ENCODE data around the gene ARID1A. TPM values are rescaled to one million over a fixed set of nuclear protein-coding genes. Genes with fewer than 3 reads are reported as not detected.

ARID1A gene
- total RNA-seq, 1 experiment from 2014 or later, result 45.5 TPM

DNA sequence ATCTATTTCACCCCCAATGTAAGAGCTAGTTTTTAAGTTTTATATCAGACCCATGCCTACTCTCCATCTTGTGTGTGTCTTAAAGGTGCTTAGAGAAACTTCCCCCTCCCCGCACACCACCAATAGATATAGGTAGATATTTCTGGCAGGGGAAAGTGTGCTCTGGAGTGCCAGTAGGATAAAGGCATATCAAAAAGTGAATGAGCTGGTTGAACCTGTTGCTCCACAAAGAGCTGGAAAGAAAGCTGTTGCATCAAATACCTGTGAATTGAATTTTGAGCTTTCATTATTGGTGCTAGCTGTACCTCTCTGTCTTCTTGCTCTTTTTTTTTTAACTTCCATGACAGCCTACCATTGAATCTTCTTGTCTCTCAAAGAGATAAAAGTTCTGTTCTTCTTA, 32.8 kb downstream of the ARID1A start:
- H3K36me3 ChIP-seq (replicated peaks; ENCODE audit: control insufficient read depth, insufficient read depth, low read length), result peaks cover 22% of the 10 kb centered on the region
- no peak overlapping the region for H3K4me3 ChIP-seq (ENCODE audit: insufficient read depth, low read depth, low read length)
- no peaks in the 10 kb centered on the region for H3K27me3 ChIP-seq (ENCODE audit: control insufficient read depth, insufficient read depth, low read length)
- no peak for DNase-seq

GRCh38 chr1:26729633-26730032, 33.8 kb downstream of the ARID1A start:
- Histone ChIP-seq H3K36me3 (replicated peaks; ENCODE audit: control insufficient read depth, insufficient read depth, low read length) (peaks cover 27% of the 10 kb centered on the region), H3K4me3 (ENCODE audit: insufficient read depth, low read depth, low read length) (no peak overlapping the region), H3K27me3 (ENCODE audit: control insufficient read depth, insufficient read depth, low read length) (no peaks in the 10 kb centered on the region)
- DNase-seq, result no peak

DNA sequence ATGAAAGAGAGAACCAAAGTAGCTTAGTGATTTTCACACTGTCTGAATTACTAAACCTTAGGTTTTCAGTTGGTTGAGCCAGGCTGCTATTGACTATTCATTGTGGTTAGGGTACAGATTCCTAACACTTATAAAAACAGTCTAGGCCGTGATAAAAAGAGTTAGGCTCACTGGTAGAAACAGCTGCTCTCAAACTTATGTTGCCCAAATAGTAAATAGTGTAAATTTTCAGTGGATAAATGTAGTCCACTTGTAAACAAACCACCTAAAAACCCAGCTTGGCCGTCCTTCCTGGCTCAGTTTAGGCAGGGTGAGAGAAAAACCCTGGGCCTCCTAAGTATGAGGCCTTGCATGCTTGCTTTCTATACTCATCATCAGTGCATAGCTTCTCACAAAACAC, 34.9 kb downstream of the ARID1A start:
- Histone ChIP-seq H3K27me3 (ENCODE audit: control insufficient read depth, insufficient read depth, low read length) (no peaks in the 10 kb centered on the region), H3K4me3 (ENCODE audit: insufficient read depth, low read depth, low read length) (no peak overlapping the region), H3K36me3 (replicated peaks; ENCODE audit: control insufficient read depth, insufficient read depth, low read length) (peaks cover 29% of the 10 kb centered on the region)
- DNase-seq, result no peak

DNA sequence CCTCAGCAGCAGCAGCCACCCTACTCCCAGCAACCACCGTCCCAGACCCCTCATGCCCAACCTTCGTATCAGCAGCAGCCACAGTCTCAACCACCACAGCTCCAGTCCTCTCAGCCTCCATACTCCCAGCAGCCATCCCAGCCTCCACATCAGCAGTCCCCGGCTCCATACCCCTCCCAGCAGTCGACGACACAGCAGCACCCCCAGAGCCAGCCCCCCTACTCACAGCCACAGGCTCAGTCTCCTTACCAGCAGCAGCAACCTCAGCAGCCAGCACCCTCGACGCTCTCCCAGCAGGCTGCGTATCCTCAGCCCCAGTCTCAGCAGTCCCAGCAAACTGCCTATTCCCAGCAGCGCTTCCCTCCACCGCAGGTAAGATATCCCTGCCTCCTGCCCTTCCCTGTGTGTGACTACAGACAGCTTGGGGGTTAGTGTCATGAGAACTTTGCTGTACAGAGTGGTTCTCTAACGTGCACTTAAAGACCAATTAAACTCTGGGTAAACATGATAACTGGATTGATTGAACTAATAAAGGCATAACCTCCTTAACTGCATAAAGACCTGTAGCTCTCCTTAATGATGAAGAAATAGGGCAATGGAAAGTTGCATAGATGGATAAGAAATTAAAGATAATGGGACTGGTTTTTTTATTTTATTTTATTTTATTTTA, 35.6 kb downstream of the ARID1A start:
- H3K36me3 ChIP-seq (replicated peaks; ENCODE audit: control insufficient read depth, insufficient read depth, low read length), result peaks cover 29% of the 10 kb centered on the region

GRCh38 chr1:26733392-26733791, 37.6 kb downstream of the ARID1A start:
- Histone ChIP-seq H3K27me3 (ENCODE audit: control insufficient read depth, insufficient read depth, low read length) (no peaks in the 10 kb centered on the region), H3K4me3 (ENCODE audit: insufficient read depth, low read depth, low read length) (no peak overlapping the region), H3K36me3 (replicated peaks; ENCODE audit: control insufficient read depth, insufficient read depth, low read length) (peaks cover 31% of the 10 kb centered on the region)
- DNase-seq, result no peak

More for the DNA sequence above, 35.6 kb downstream of the ARID1A start:
- no peak for DNase-seq
- Histone ChIP-seq H3K4me3 (ENCODE audit: insufficient read depth, low read depth, low read length) (no peak overlapping the region), H3K27me3 (ENCODE audit: control insufficient read depth, insufficient read depth, low read length) (no peaks in the 10 kb centered on the region)

GRCh38 chr1:26733982-26734381, 38.2 kb downstream of the ARID1A start:
- no peak for DNase-seq
- H3K27me3 ChIP-seq (ENCODE audit: control insufficient read depth, insufficient read depth, low read length), result no peaks in the 10 kb centered on the region
- H3K4me3 ChIP-seq (ENCODE audit: insufficient read depth, low read depth, low read length), result no peak overlapping the region
- peaks cover 30% of the 10 kb centered on the region for H3K36me3 ChIP-seq (replicated peaks; ENCODE audit: control insufficient read depth, insufficient read depth, low read length)

GRCh38 chr1:26734501-26735058, 38.8 kb downstream of the ARID1A start:
- no peak for DNase-seq
- peaks cover 31% of the 10 kb centered on the region for H3K36me3 ChIP-seq (replicated peaks; ENCODE audit: control insufficient read depth, insufficient read depth, low read length)

GRCh38 chr1:26739329-26739914, 43.6 kb downstream of the ARID1A start:
- H3K36me3 ChIP-seq (replicated peaks; ENCODE audit: control insufficient read depth, insufficient read depth, low read length), result peaks cover 14% of the 10 kb centered on the region
- H3K4me3 ChIP-seq (ENCODE audit: insufficient read depth, low read depth, low read length), result no peak overlapping the region
- DNase-seq, result no peak
- H3K27me3 ChIP-seq (ENCODE audit: control insufficient read depth, insufficient read depth, low read length), result no peaks in the 10 kb centered on the region

More at GRCh38 chr1:26734501-26735058, 38.8 kb downstream of the ARID1A start:
- Histone ChIP-seq H3K4me3 (ENCODE audit: insufficient read depth, low read depth, low read length) (no peak overlapping the region), H3K27me3 (ENCODE audit: control insufficient read depth, insufficient read depth, low read length) (no peaks in the 10 kb centered on the region)

DNA sequence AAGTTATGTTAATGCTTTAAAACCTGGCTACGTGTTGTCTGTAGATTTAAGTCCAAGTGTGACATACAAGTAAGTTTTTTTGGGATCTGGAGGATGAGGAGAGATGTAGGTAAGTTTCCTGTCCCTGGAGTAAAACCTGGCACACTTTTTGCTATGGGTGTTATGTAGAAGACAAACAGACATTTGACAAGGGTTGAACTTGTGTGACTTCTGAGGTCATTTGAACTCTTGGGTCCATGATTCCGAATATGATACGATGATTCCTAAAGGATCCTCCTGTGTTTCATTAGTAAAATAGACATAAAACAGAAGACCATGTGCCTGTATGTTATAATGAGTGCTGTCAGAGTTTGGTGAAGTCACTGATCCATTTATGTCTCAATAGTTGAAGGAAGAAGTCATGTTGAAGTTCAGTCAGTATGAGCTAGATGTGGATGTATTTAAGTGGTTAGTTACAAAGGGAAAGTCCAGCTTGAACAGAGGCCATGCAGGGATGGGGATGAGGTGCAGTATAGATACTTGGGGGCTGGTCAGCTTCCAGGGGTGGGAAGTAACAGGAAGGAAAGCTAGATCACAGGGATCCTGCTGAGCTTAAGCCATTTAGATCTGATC, 44.3 kb downstream of the ARID1A start:
- Histone ChIP-seq H3K4me3 (ENCODE audit: insufficient read depth, low read depth, low read length) (no peak overlapping the region), H3K36me3 (replicated peaks; ENCODE audit: control insufficient read depth, insufficient read depth, low read length) (peaks cover 16% of the 10 kb centered on the region), H3K27me3 (ENCODE audit: control insufficient read depth, insufficient read depth, low read length) (no peaks in the 10 kb centered on the region)
- DNase-seq, result no peak

GRCh38 chr1:26740952-26741351, 45.1 kb downstream of the ARID1A start:
- H3K27me3 ChIP-seq (ENCODE audit: control insufficient read depth, insufficient read depth, low read length), result no peaks in the 10 kb centered on the region
- peaks cover 15% of the 10 kb centered on the region for H3K36me3 ChIP-seq (replicated peaks; ENCODE audit: control insufficient read depth, insufficient read depth, low read length)
- H3K4me3 ChIP-seq (ENCODE audit: insufficient read depth, low read depth, low read length), result no peak overlapping the region
- DNase-seq, result no peak

DNA sequence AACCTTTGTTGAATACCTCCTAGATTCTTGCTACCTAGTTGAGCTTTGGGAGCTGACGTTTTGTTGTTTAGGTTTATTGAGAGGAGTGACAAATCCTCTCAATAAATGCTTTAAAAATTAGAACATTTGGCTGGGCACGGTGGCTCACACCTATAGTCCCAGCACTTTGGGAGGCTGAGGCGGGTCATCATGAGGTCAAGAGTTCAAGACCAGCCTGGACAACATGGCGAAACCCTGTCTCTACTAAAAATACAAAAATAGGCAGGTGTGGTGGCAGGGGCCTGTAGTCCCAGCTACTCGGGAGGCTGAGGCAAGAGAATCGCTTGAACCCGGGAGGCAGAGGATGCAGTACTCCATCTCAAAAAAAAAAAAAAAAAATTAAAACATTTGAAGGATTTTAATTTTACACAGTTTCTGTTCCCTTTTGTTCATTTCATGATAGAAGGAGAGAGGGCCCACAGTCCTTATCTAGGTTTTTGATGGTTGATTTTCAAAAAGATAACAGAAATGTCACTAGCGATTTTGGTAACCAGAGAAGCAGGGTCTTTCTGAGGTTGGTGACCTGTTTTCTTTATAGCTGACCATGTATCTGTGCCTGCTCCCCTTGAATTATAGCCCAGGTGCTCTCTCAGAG, 47.7 kb downstream of the ARID1A start:
- DNase-seq, result no peak
- Histone ChIP-seq H3K4me3 (ENCODE audit: insufficient read depth, low read depth, low read length) (no peak overlapping the region), H3K36me3 (replicated peaks; ENCODE audit: control insufficient read depth, insufficient read depth, low read length) (peaks cover 16% of the 10 kb centered on the region), H3K27me3 (ENCODE audit: control insufficient read depth, insufficient read depth, low read length) (no peaks in the 10 kb centered on the region)

DNA sequence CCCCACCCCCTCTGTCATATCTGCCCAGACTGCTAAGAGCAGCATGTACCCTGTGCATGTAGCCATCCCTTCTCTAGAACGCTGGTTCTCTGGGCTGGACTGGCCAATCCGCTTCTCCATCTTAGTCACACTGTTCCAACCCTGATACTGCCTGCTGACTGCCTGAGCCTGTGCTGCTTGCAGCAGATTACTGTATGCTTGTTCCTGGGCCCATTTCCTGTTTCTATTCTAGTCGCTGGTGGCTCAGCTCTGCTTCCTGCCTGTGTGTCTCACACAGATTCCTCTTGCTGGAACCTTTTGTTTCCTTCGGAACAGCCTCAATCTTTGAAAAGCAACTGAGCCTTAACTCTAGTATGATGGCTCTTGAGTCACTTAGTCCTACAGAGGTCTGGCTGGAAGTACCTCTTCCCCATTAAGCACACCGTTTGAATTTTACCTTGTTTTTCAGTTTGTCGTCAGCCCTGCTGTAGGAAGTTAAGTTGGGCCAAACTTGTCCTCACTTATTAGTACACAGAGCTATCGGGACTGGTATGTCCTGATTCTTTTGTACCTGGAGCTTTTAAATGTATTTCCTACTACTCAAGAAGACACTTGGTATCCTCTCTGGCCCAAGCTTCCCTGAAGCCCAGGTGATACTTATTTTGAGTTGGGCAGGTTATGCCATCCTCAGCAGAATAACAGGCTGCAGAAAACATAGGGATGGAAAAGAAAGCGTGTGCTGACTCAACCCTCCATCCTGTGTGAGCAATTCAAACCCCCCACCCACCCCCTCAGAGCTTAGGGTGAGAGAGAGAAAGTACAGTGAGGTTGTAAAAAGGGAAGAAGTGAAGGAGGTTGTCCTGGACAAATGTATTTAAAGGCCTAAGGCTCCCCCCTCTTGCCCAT, 48.5 kb downstream of the ARID1A start:
- peaks cover 16% of the 10 kb centered on the region for H3K36me3 ChIP-seq (replicated peaks; ENCODE audit: control insufficient read depth, insufficient read depth, low read length)
- no peak overlapping the region for H3K4me3 ChIP-seq (ENCODE audit: insufficient read depth, low read depth, low read length)
- H3K27me3 ChIP-seq (ENCODE audit: control insufficient read depth, insufficient read depth, low read length), result no peaks in the 10 kb centered on the region
- DNase-seq, result peak; percentile 44

- peaks cover 17% of the 10 kb centered on the region for H3K36me3 ChIP-seq (replicated peaks; ENCODE audit: control insufficient read depth, insufficient read depth, low read length)
- H3K4me3 ChIP-seq (ENCODE audit: insufficient read depth, low read depth, low read length), result no peak overlapping the region
- no peak for DNase-seq
- H3K27me3 ChIP-seq (ENCODE audit: control insufficient read depth, insufficient read depth, low read length), result no peaks in the 10 kb centered on the region
These were observed 49.4 kb downstream of the ARID1A start for GRCh38 chr1:26745191-26745590.

DNA sequence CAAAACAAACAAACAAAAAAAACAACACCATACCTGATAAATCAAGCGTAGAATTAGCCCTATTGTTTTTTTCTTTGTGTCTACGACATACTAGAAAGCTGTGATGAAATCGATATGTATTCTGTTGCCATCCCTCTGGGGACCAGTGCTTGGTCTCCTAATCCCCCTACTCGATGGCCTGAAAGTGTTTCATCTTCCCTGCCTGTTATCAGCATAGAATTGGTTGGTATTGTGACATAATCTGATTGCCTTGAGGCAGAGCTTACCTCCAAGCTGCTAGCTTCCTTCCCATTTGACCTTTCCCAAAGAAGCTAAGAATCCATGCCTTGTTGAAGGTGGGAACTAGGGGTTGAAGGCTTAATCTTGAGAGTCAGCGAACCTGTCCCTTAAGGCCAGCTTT, 51.2 kb downstream of the ARID1A start:
- no peak overlapping the region for H3K4me3 ChIP-seq (ENCODE audit: insufficient read depth, low read depth, low read length)
- no peaks in the 10 kb centered on the region for H3K27me3 ChIP-seq (ENCODE audit: control insufficient read depth, insufficient read depth, low read length)
- DNase-seq, result no peak
- H3K36me3 ChIP-seq (replicated peaks; ENCODE audit: control insufficient read depth, insufficient read depth, low read length), result peaks cover 12% of the 10 kb centered on the region

Data from H7 (cell line).